ENCODE measurements around the gene ARIH1. TPM values are rescaled to one million over a fixed set of nuclear protein-coding genes. Genes with fewer than 3 reads are reported as not detected.

The ARIH1 gene
- total and polyA plus RNA-seq, 10 of the 15 experiments (the other 5 are each of a cell fraction or from before 2014, with no cell fraction given) = 14.7 to 99.5 (median 26.5) TPM

GRCh38 chr15:72509484-72509883 is 35.4 kb downstream of the ARIH1 start (continued):
- no peak for TF ChIP-seq CBX3 (IDR thresholded peaks at IDR 0.05; ENCODE audit: borderline replicate concordance, low read depth)
- no peak for TF ChIP-seq POU2F2 (IDR thresholded peaks at IDR 0.05; ENCODE audit: borderline replicate concordance, low read depth, low read length)
- no peak for TF ChIP-seq RAD51 (IDR thresholded peaks at IDR 0.05)
- TF ChIP-seq ESRRA (IDR thresholded peaks at IDR 0.05; ENCODE audit: low read length) = no peak
- TF ChIP-seq NFIC (IDR thresholded peaks at IDR 0.05; ENCODE audit: low read depth, low read length) = no peak
- TF ChIP-seq PML (IDR thresholded peaks at IDR 0.05; ENCODE audit: low read length) = no peak
- no peak for TF ChIP-seq HDAC6 (IDR thresholded peaks at IDR 0.05; ENCODE audit: unreplicated experiment)
- TF ChIP-seq ZNF274 (IDR thresholded peaks at IDR 0.05; ENCODE audit: insufficient read depth, insufficient read length) = no peak

DNA sequence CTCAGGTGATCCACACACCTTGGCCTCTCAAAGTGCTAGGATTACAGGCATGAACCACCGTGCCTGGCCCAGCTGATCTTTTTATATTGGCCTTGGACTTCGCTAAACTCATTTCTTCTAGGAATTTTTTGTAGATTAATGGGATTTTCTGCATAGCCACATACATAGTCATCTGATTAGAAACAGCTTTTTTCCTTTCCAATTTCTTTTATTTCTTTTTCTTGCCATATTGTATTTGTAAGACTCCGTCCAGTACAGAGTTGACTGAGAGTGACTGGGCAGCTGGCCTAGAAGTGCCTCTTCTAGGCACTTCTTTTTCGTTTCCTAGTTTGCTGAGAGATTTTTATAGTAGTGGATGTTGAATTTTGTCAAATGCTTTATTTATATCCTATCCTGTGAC is 37.4 kb downstream of the ARIH1 start:
- POLR2A ChIA-PET = no interaction called here
- WGBS (ENCODE audit: insufficient coverage, insufficient replicate concordance, low lambda C conversion rate, missing lambda C conversion rate) = 88% methylated on average over 4 of the region's 4 CpGs
- SMC1A ChIA-PET (ENCODE audit: uncharacterized antibody, unreplicated experiment) = no interaction called here
- in situ Hi-C loops (cut with MboI) = no loop called here
- no TSS peak for BruUV-seq (replicated peaks)
- intact Hi-C loops (cut with micrococcal nuclease; ENCODE audit: unreplicated experiment) = no loop called here
- Histone ChIP-seq H3K27me3 (replicated peaks in 1 of 2; ENCODE audit: control insufficient read depth in 2 of 2, insufficient read depth in 2 of 2, low read length in 1 of 2) (no peaks in the 10 kb centered on the region), H4K20me1 (ENCODE audit: control insufficient read depth, insufficient read depth) (no peaks in the 10 kb centered on the region), H3K9ac (ENCODE audit: control insufficient read depth, insufficient read depth, low read length) (no peak overlapping the region), H3K4me3 (no peak overlapping the region), H2AFZ (ENCODE audit: control insufficient read depth, low read depth, low read length) (no peak overlapping the region), H3K27ac (ENCODE audit: control insufficient read depth, insufficient read depth) (no peak overlapping the region), H3K9me3 (replicated peaks; ENCODE audit: control insufficient read depth, insufficient read depth, low read length) (no peaks in the 10 kb centered on the region; the same call in 1 of the 3 replicates), H3K36me3 (ENCODE audit: control insufficient read depth in 2 of 2, insufficient read depth in 2 of 2, low read length in 1 of 2) (no peaks in the 10 kb centered on the region; a peak in 2 of 4 replicates), H3K79me2 (ENCODE audit: control insufficient read depth, insufficient read depth, low read length) (peaks cover 47% of the 10 kb centered on the region), H3K4me2 (ENCODE audit: control insufficient read depth, insufficient read depth) (no peak overlapping the region), H3K4me1 (ENCODE audit: control insufficient read depth, insufficient read depth, low read length) (no peaks in the 10 kb centered on the region)
- RAD21 ChIA-PET (ENCODE audit: unreplicated experiment) = no interaction called here
- CTCF ChIA-PET = no interaction called here
- DNase-seq (ENCODE audit: low read depth, low spot score) (no peak), ATAC-seq (no peak), FAIRE-seq (no peak)
- no peak for TF ChIP-seq STAT3 (IDR thresholded peaks at IDR 0.05; ENCODE audit: low read depth, low read length)

All from GM12878 (cell line).